CD8-positive, alpha-beta memory T cell (primary cell): Measurements from ENCODE around the gene PTPN7. TPM values are rescaled to one million over a fixed set of nuclear protein-coding genes. Genes with fewer than 3 reads are reported as not detected.
"Not testable (repeated sequence)": the region's sequence is repeated elsewhere in the genome, so short reads cannot be mapped to it uniquely, and the experiment has no call there.

Experiments used
- CTCF ChIA-PET: fragments of 350-600 bp; sonication (Branson Sonifier 250); formaldehyde crosslinking; loops from one replicate; lab custom pipeline; 2021; ENCODE audit warnings: antibody characterized with exemption; lab: Charles Lee
- POLR2A ChIA-PET: fragments of 350-600 bp; sonication (Branson Sonifier 250); formaldehyde crosslinking; loops from one replicate; lab custom pipeline; 2021; ENCODE audit warnings: antibody characterized with exemption; lab: Charles Lee
- DNase-seq, 5 donors: peaks; one replicate each; pipeline versions ENCODE4 v3.0.0 to v3.0.0-alpha.2; 2020 to 2022; ENCODE audit warnings: mixed read lengths in 1 of 5
- H3K27ac ChIP-seq: one replicate; pipeline ENCODE4 v1.7.0; 2013; ENCODE audit warnings: low read depth, mild to moderate bottlenecking, low read length, moderate library complexity
- H3K27me3 ChIP-seq: 2 replicates; pipeline ENCODE4 v1.7.0; 2013; ENCODE audit warnings: low read length, mild to moderate bottlenecking; ENCODE audit not compliant: insufficient read depth, poor library complexity, severe bottlenecking
- H3K36me3 ChIP-seq: 2 replicates; pipeline ENCODE4 v1.7.0; 2013; ENCODE audit warnings: mild to moderate bottlenecking, low read length, moderate library complexity; ENCODE audit not compliant: insufficient read depth
- H3K4me1 ChIP-seq: 2 replicates; pipeline ENCODE4 v1.7.0; 2013; ENCODE audit warnings: mild to moderate bottlenecking, low read length, moderate library complexity; ENCODE audit not compliant: insufficient read depth
- H3K4me3 ChIP-seq: 2 replicates; pipeline ENCODE4 v1.7.0; 2013; ENCODE audit warnings: mild to moderate bottlenecking, low read length
- H3K9me3 ChIP-seq: 2 replicates; pipeline ENCODE4 v1.7.0; 2013; ENCODE audit warnings: mild to moderate bottlenecking, low read length
- H3K27ac Mint-ChIP-seq, 8 donors: one replicate each; pipeline ENCODE4 v1.8.0; 2020 to 2021; ENCODE audit warnings: mixed read lengths in 8 of 8, mild to moderate bottlenecking in 6 of 8, inconsistent platforms in 3 of 8, moderate library complexity in 3 of 8
- H3K27me3 Mint-ChIP-seq, 2 donors: one replicate each; pipeline ENCODE4 v1.8.0; 2020 to 2021; ENCODE audit warnings: mixed read lengths in 2 of 2, mild to moderate bottlenecking in 1 of 2, moderate library complexity in 1 of 2
- H3K36me3 Mint-ChIP-seq, 3 donors: one replicate each; pipeline ENCODE4 v1.8.0; 2020 to 2021; ENCODE audit warnings: mixed read lengths in 3 of 3, inconsistent platforms in 1 of 3, mild to moderate bottlenecking in 1 of 3
- H3K4me1 Mint-ChIP-seq, 3 donors: one replicate each; pipeline ENCODE4 v1.8.0; 2020 to 2021; ENCODE audit warnings: mixed read lengths in 3 of 3, inconsistent platforms in 1 of 3, mild to moderate bottlenecking in 1 of 3
- H3K4me3 Mint-ChIP-seq, 7 donors: one replicate each; pipeline ENCODE4 v1.8.0; 2020 to 2021; ENCODE audit warnings: mixed read lengths in 7 of 7, mild to moderate bottlenecking in 6 of 7, moderate library complexity in 4 of 7, inconsistent platforms in 2 of 7
- H3K9me3 Mint-ChIP-seq, 5 donors: one replicate each; pipeline ENCODE4 v1.8.0; 2020 to 2022; ENCODE audit warnings: mixed read lengths in 5 of 5, mild to moderate bottlenecking in 3 of 5, moderate library complexity in 2 of 5, inconsistent platforms in 1 of 5
- polyA plus RNA-seq: library from polyadenylated mRNA; unstranded; fragments of 300-500 nt; fragmentation: Illumina TruSeq; gene quantifications from one replicate; pipeline ENCODE4 v1.2.3, GENCODE V29; 2021
- total RNA-seq, 2 experiments: library from RNA; stranded (reverse); gene quantifications; one replicate each; pipeline ENCODE4 v1.2.3, GENCODE V29; 2021

Gene PTPN7
- total and polyA plus RNA-seq, 3 experiments from 2014 or later, result 91.4 to 449 (median 446) TPM

- CTCF ChIA-PET, result interaction anchor here (0.6 to 2.1 kb wide), 4 partner anchors 9 to 38 kb away, joined by 3 to 8 read pairs (median 4); partner anchors contain the start of gene PTPN7
- Mint-ChIP-seq H3K36me3 (peaks cover 8 to 81% (median 25%) of the 10 kb centered on the region in 3 donors), H3K9me3 (no peaks in the 10 kb centered on the region), H3K27ac (peak overlapping the region in 6 of 8 donors; percentile 48 to 90 (median 64)), H3K4me3 (peak overlapping the region in 2 of 7 donors; percentile 54 to 68), H3K27me3 (peaks cover 0 to 1% of the 10 kb centered on the region in 2 donors), H3K4me1 (peaks cover 19 to 30% (median 22%) of the 10 kb centered on the region in 3 donors)
- H3K27ac ChIP-seq, result no peak overlapping the region
- DNase-seq, result no peak
- no peaks in the 10 kb centered on the region for H3K27me3 ChIP-seq
- H3K4me3 ChIP-seq, result no peak overlapping the region
- peaks cover 69% of the 10 kb centered on the region for H3K36me3 ChIP-seq
- peaks cover 8% of the 10 kb centered on the region for H3K4me1 ChIP-seq
- no peaks in the 10 kb centered on the region for H3K9me3 ChIP-seq
- POLR2A ChIA-PET, result no interaction called here
Observed at GRCh38 chr1:202150602-202151001, 9.8 kb downstream of the PTPN7 start.

GRCh38 chr1:202150187-202150586 lies 10.2 kb downstream of the PTPN7 start:
- Mint-ChIP-seq H3K27me3 (peaks cover 0 to 1% of the 10 kb centered on the region in 2 donors), H3K4me3 (no peak overlapping the region), H3K9me3 (no peaks in the 10 kb centered on the region), H3K27ac (peak overlapping the region in 4 of 8 donors; percentile 48 to 85 (median 72)), H3K36me3 (peaks cover 8 to 80% (median 23%) of the 10 kb centered on the region in 3 donors), H3K4me1 (peaks cover 19 to 30% (median 22%) of the 10 kb centered on the region in 3 donors)
- Histone ChIP-seq H3K4me3 (no peak overlapping the region), H3K36me3 (peaks cover 65% of the 10 kb centered on the region), H3K4me1 (peaks cover 8% of the 10 kb centered on the region), H3K27me3 (no peaks in the 10 kb centered on the region), H3K9me3 (no peaks in the 10 kb centered on the region), H3K27ac (no peak overlapping the region)
- ChIA-PET POLR2A (no interaction called here), CTCF (interaction anchor here (0.6 to 1.2 kb wide), 2 partner anchors 10 to 39 kb away, joined by 3 to 5 read pairs; partner anchors contain the start of gene PTPN7)
- no peak for DNase-seq

- Mint-ChIP-seq H3K36me3 (peaks cover 5 to 76% (median 17%) of the 10 kb centered on the region in 3 donors), H3K27me3 (peaks cover 0 to 1% of the 10 kb centered on the region in 2 donors), H3K4me1 (peaks cover 14 to 27% (median 19%) of the 10 kb centered on the region in 3 donors), H3K27ac (peak overlapping the region in 3 of 8 donors; percentile 3 to 87 (median 9)), H3K9me3 (no peaks in the 10 kb centered on the region), H3K4me3 (no peak overlapping the region)
- POLR2A ChIA-PET, result no interaction called here
- no peak for DNase-seq
- peaks cover 7% of the 10 kb centered on the region for H3K4me1 ChIP-seq
- no peaks in the 10 kb centered on the region for H3K9me3 ChIP-seq
- no peak overlapping the region for H3K27ac ChIP-seq
- peaks cover 60% of the 10 kb centered on the region for H3K36me3 ChIP-seq
- CTCF ChIA-PET, result interaction anchor here (1.2 kb wide), 1 partner anchor 40 kb away, joined by 5 read pairs; no protein-coding TSS in a partner anchor
- H3K4me3 ChIP-seq, result no peak overlapping the region
- no peaks in the 10 kb centered on the region for H3K27me3 ChIP-seq
Observed at GRCh38 chr1:202149566-202149965, 10.8 kb downstream of the PTPN7 start.

GRCh38 chr1:202148391-202148790 lies 12.0 kb downstream of the PTPN7 start:
- peaks cover 48% of the 10 kb centered on the region for H3K36me3 ChIP-seq
- no peaks in the 10 kb centered on the region for H3K27me3 ChIP-seq
- peaks cover 4 to 70% (median 13%) of the 10 kb centered on the region in 3 donors for H3K36me3 Mint-ChIP-seq
- H3K9me3 ChIP-seq, result no peaks in the 10 kb centered on the region
- H3K4me1 ChIP-seq, result peaks cover 8% of the 10 kb centered on the region
- no peak overlapping the region for H3K27ac ChIP-seq
- no peak for DNase-seq
- H3K27ac Mint-ChIP-seq, result peak overlapping the region in 5 of 8 donors; percentile 32 to 87 (median 80)
- CTCF ChIA-PET, result interaction anchor here (5.6 kb wide), 1 partner anchor 13 kb away, joined by 33 read pairs; no protein-coding TSS in a partner anchor
- no peaks in the 10 kb centered on the region for H3K9me3 Mint-ChIP-seq
- H3K4me3 Mint-ChIP-seq, result peak overlapping the region in 1 of 7 donors; percentile 77
- no peak overlapping the region for H3K4me3 ChIP-seq
- POLR2A ChIA-PET, result interaction anchor here (1.2 kb wide), 1 partner anchor 14 kb away, joined by 3 read pairs; no protein-coding TSS in a partner anchor
- peaks cover 13 to 25% (median 16%) of the 10 kb centered on the region in 3 donors for H3K4me1 Mint-ChIP-seq
- H3K27me3 Mint-ChIP-seq, result peaks cover 0 to 1% of the 10 kb centered on the region in 2 donors

GRCh38 chr1:202146993-202147392 lies 13.4 kb downstream of the PTPN7 start:
- H3K27me3 Mint-ChIP-seq, result peaks cover 0 to 1% of the 10 kb centered on the region in 2 donors
- H3K36me3 ChIP-seq, result peaks cover 34% of the 10 kb centered on the region

GRCh38 chr1:202146279-202146678 lies 14.1 kb downstream of the PTPN7 start:
- Histone ChIP-seq H3K4me1 (peaks cover 21% of the 10 kb centered on the region), H3K9me3 (no peaks in the 10 kb centered on the region), H3K4me3 (no peak overlapping the region), H3K36me3 (peaks cover 27% of the 10 kb centered on the region), H3K27me3 (no peaks in the 10 kb centered on the region), H3K27ac (no peak overlapping the region)
- ChIA-PET CTCF (interaction anchor here (0.6 to 5.6 kb wide), 5 partner anchors 8 to 288 kb away, joined by 3 to 33 read pairs (median 5); partner anchors contain the start of gene PTPN7), POLR2A (interaction anchor here (2.4 kb wide), 1 partner anchor 14 kb away, joined by 7 read pairs; the partner anchor contains the start of gene PTPN7)
- Mint-ChIP-seq H3K9me3 (no peaks in the 10 kb centered on the region), H3K4me3 (peak overlapping the region in 5 of 7 donors; percentile 13 to 95 (median 91)), H3K27me3 (peaks cover 0 to 1% of the 10 kb centered on the region in 2 donors), H3K27ac (peak overlapping the region in 5 of 8 donors; percentile 37 to 77 (median 50)), H3K4me1 (peaks cover 29 to 44% (median 36%) of the 10 kb centered on the region in 3 donors), H3K36me3 (peaks cover 4 to 52% (median 11%) of the 10 kb centered on the region in 3 donors)
- no peak for DNase-seq

More at GRCh38 chr1:202146993-202147392, 13.4 kb downstream of the PTPN7 start:
- Histone ChIP-seq H3K4me1 (peaks cover 21% of the 10 kb centered on the region), H3K9me3 (no peaks in the 10 kb centered on the region), H3K27me3 (no peaks in the 10 kb centered on the region), H3K27ac (no peak overlapping the region), H3K4me3 (no peak overlapping the region)
- ChIA-PET POLR2A (interaction anchor here (1.2 to 2.4 kb wide), 2 partner anchors 13 to 15 kb away, joined by 3 to 7 read pairs; partner anchors contain the start of gene PTPN7), CTCF (interaction anchor here (1.3 to 5.6 kb wide), 5 partner anchors 8 to 42 kb away, joined by 3 to 33 read pairs (median 5); partner anchors contain the start of gene PTPN7)
- Mint-ChIP-seq H3K4me1 (peaks cover 25 to 37% (median 30%) of the 10 kb centered on the region in 3 donors), H3K4me3 (peak overlapping the region in 2 of 7 donors; percentile 36 to 95), H3K9me3 (no peaks in the 10 kb centered on the region), H3K36me3 (peaks cover 4 to 59% (median 11%) of the 10 kb centered on the region in 3 donors), H3K27ac (peak overlapping the region in 4 of 8 donors; percentile 17 to 47 (median 40))
- no peak for DNase-seq

- POLR2A ChIA-PET, result interaction anchor here (2.4 kb wide), 1 partner anchor 14 kb away, joined by 7 read pairs; the partner anchor contains the start of gene PTPN7
- Mint-ChIP-seq H3K4me3 (peak overlapping the region; percentile 85 to 96 (median 91)), H3K27ac (peak overlapping the region in 7 of 8 donors; percentile 77 to 97 (median 92)), H3K4me1 (peaks cover 34 to 44% (median 41%) of the 10 kb centered on the region in 3 donors), H3K36me3 (peaks cover 4 to 49% (median 5%) of the 10 kb centered on the region in 3 donors)
- not testable (repeated sequence) for H3K27me3 Mint-ChIP-seq, H3K4me3 ChIP-seq, H3K27ac ChIP-seq, H3K27me3 ChIP-seq, DNase-seq, H3K9me3 ChIP-seq, H3K9me3 Mint-ChIP-seq
- CTCF ChIA-PET, result interaction anchor here (0.6 to 5.6 kb wide), 4 partner anchors 9 to 288 kb away, joined by 3 to 33 read pairs (median 5); no protein-coding TSS in a partner anchor
- Histone ChIP-seq H3K36me3 (peaks cover 22% of the 10 kb centered on the region), H3K4me1 (peaks cover 21% of the 10 kb centered on the region)
Observed at GRCh38 chr1:202145744-202146140, 14.7 kb downstream of the PTPN7 start.
